Nephron progenitor cell (in vitro differentiated cells): ENCODE results near the gene CACNA1G.

ENCODE experiments used
- DNase-seq: peaks from one replicate; pipeline ENCODE4 v3.0.0; 2021
- H3K27ac Mint-ChIP-seq: 2 replicates; pipeline ENCODE4 v1.8.0; 2021; ENCODE audit warnings: mild to moderate bottlenecking, moderate library complexity, mixed read lengths
- H3K27me3 Mint-ChIP-seq: 2 replicates; pipeline ENCODE4 v1.8.0; 2021; ENCODE audit warnings: mild to moderate bottlenecking, low read depth, mixed read lengths; ENCODE audit not compliant: poor library complexity
- H3K36me3 Mint-ChIP-seq: 2 replicates; pipeline ENCODE4 v1.8.0; 2021; ENCODE audit warnings: low read depth, mixed read lengths
- H3K4me1 Mint-ChIP-seq: 2 replicates; pipeline ENCODE4 v1.8.0; 2021; ENCODE audit warnings: mixed read lengths
- H3K4me3 Mint-ChIP-seq: 2 replicates; pipeline ENCODE4 v1.8.0; 2021; ENCODE audit warnings: mild to moderate bottlenecking, moderate library complexity, mixed read lengths
- H3K9me3 Mint-ChIP-seq: 2 replicates; pipeline ENCODE4 v1.8.0; 2021; ENCODE audit warnings: mild to moderate bottlenecking, moderate library complexity, mixed read lengths
- CTCF ChIP-seq: fragments of 200-600 bp; sonication (generic); IDR thresholded peaks from 2 replicates; pipeline ENCODE4 v1.5.0; 2021; ENCODE audit warnings: antibody characterized with exemption

Gene CACNA1G

GRCh38 chr17:50621574-50622031 is 61.1 kb downstream of the CACNA1G start:
- Mint-ChIP-seq H3K27me3 (peaks cover 19% of the 10 kb centered on the region), H3K4me3 (peak overlapping the region; percentile 14), H3K27ac (no peak overlapping the region), H3K9me3 (no peaks in the 10 kb centered on the region), H3K4me1 (peaks cover 71% of the 10 kb centered on the region), H3K36me3 (no peaks in the 10 kb centered on the region)
- TF ChIP-seq CTCF = no peak
- DNase-seq = no peak

- Mint-ChIP-seq H3K9me3 (no peaks in the 10 kb centered on the region), H3K4me3 (no peak overlapping the region), H3K27me3 (peaks cover 26% of the 10 kb centered on the region), H3K4me1 (peaks cover 89% of the 10 kb centered on the region), H3K36me3 (no peaks in the 10 kb centered on the region), H3K27ac (no peak overlapping the region)
- no peak for DNase-seq
- TF ChIP-seq CTCF = no peak
Observed at GRCh38 chr17:50624321-50624934, 63.9 kb downstream of the CACNA1G start.

GRCh38 chr17:50625032-50625871 is 64.7 kb downstream of the CACNA1G start:
- H3K27me3 Mint-ChIP-seq = peaks cover 34% of the 10 kb centered on the region
- H3K4me1 Mint-ChIP-seq = peaks cover 84% of the 10 kb centered on the region
- H3K4me3 Mint-ChIP-seq = no peak overlapping the region
- TF ChIP-seq CTCF = no peak
- no peaks in the 10 kb centered on the region for H3K36me3 Mint-ChIP-seq
- no peaks in the 10 kb centered on the region for H3K9me3 Mint-ChIP-seq
- H3K27ac Mint-ChIP-seq = peak overlapping the region; percentile 49
- DNase-seq = no peak

DNA sequence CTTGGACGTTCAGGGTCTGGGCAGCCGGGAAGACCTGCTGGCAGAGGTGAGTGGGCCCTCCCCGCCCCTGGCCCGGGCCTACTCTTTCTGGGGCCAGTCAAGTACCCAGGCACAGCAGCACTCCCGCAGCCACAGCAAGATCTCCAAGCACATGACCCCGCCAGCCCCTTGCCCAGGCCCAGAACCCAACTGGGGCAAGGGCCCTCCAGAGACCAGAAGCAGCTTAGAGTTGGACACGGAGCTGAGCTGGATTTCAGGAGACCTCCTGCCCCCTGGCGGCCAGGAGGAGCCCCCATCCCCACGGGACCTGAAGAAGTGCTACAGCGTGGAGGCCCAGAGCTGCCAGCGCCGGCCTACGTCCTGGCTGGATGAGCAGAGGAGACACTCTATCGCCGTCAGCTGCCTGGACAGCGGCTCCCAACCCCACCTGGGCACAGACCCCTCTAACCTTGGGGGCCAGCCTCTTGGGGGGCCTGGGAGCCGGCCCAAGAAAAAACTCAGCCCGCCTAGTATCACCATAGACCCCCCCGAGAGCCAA is 65.6 kb downstream of the CACNA1G start:
- no peak overlapping the region for H3K27ac Mint-ChIP-seq
- no peaks in the 10 kb centered on the region for H3K36me3 Mint-ChIP-seq
- peak; percentile 87 for TF ChIP-seq CTCF
- H3K9me3 Mint-ChIP-seq = no peaks in the 10 kb centered on the region
- DNase-seq = peak; percentile 84
- peaks cover 80% of the 10 kb centered on the region for H3K4me1 Mint-ChIP-seq
- H3K27me3 Mint-ChIP-seq = peaks cover 34% of the 10 kb centered on the region
- no peak overlapping the region for H3K4me3 Mint-ChIP-seq

GRCh38 chr17:50627036-50627781 is 66.7 kb downstream of the CACNA1G start:
- H3K27ac Mint-ChIP-seq = no peak overlapping the region
- no peaks in the 10 kb centered on the region for H3K36me3 Mint-ChIP-seq
- H3K9me3 Mint-ChIP-seq = no peaks in the 10 kb centered on the region
- peaks cover 79% of the 10 kb centered on the region for H3K4me1 Mint-ChIP-seq
- peaks cover 37% of the 10 kb centered on the region for H3K27me3 Mint-ChIP-seq
- peak overlapping the region; percentile 60 for H3K4me3 Mint-ChIP-seq
- no peak for TF ChIP-seq CTCF
- DNase-seq = no peak
